Neural cell (in vitro differentiated cells): ENCODE data around the gene CMKLR1. TPM values are rescaled to one million over a fixed set of nuclear protein-coding genes. Genes with fewer than 3 reads are reported as not detected.

ENCODE experiments used
- H2AFZ ChIP-seq: fragments of 200-600, 300-800 bp; sonication (generic), shearing (Covaris generic); 2 replicates; pipeline ENCODE4 v1.6.0; 2014; ENCODE audit warnings: low read depth, mild to moderate bottlenecking, antibody characterized with exemption, low read length, moderate library complexity
- H3F3A ChIP-seq: fragments of 200-600 bp; shearing (Covaris generic); 2 replicates; pipeline ENCODE4 v1.6.1; 2016; ENCODE audit warnings: mild to moderate bottlenecking, moderate library complexity, mixed read lengths, antibody characterized with exemption, low read length; ENCODE audit not compliant: insufficient read depth, poor library complexity, severe bottlenecking
- H3K27ac ChIP-seq: fragments of 200-600, 300-800 bp; sonication (generic), shearing (Covaris generic); 2 replicates; pipeline ENCODE4 v1.5.1; 2014; ENCODE audit warnings: mild to moderate bottlenecking, low read length, moderate library complexity
- H3K27me3 ChIP-seq: fragments of 300-800, 200-600 bp; sonication (generic), shearing (Covaris generic); 2 replicates; pipeline ENCODE4 v1.6.0; 2014; ENCODE audit warnings: mild to moderate bottlenecking, low read depth, low read length, moderate library complexity; ENCODE audit not compliant: insufficient read depth
- H3K36me3 ChIP-seq: fragments of 300-800, 200-600 bp; sonication (generic), shearing (Covaris generic); 2 replicates; pipeline ENCODE4 v1.5.1; 2014; ENCODE audit warnings: mild to moderate bottlenecking, antibody characterized with exemption, low read length, moderate library complexity; ENCODE audit not compliant: insufficient read depth
- H3K4me2 ChIP-seq: fragments of 300-800, 200-600 bp; sonication (generic), shearing (Covaris generic); 2 replicates; pipeline ENCODE4 v1.6.0; 2014; ENCODE audit warnings: mild to moderate bottlenecking, low read length
- H3K4me3 ChIP-seq: fragments of 300-800, 200-600 bp; sonication (generic), shearing (Covaris generic); 2 replicates; pipeline ENCODE4 v1.5.1; 2014; ENCODE audit warnings: mild to moderate bottlenecking, low read length, moderate library complexity
- H3K79me2 ChIP-seq: fragments of 200-600 bp; shearing (Covaris generic); replicated peaks from 2 replicates; pipeline ENCODE4 v1.6.0; 2014; ENCODE audit warnings: mild to moderate bottlenecking, low read length, moderate library complexity; ENCODE audit not compliant: insufficient read depth
- H3K9ac ChIP-seq: fragments of 300-800, 200-600 bp; sonication (generic), shearing (Covaris generic); 2 replicates; pipeline ENCODE4 v1.6.1; 2016; ENCODE audit warnings: mild to moderate bottlenecking, low read length, mixed read lengths
- H3K9me2 ChIP-seq: fragments of 200-600 bp; shearing (Covaris generic); 2 replicates; pipeline ENCODE4 v1.6.1; 2016; ENCODE audit warnings: mild to moderate bottlenecking, low read length, mixed read lengths; ENCODE audit not compliant: insufficient read depth
- H3K9me3 ChIP-seq: fragments of 200-600, 300-800 bp; sonication (generic), shearing (Covaris generic); 2 replicates; pipeline ENCODE4 v1.6.1; 2016; ENCODE audit warnings: mild to moderate bottlenecking, mixed run types, low read length, moderate library complexity, mixed read lengths
- H4K20me1 ChIP-seq: fragments of 200-600 bp; shearing (Covaris generic); 2 replicates; pipeline ENCODE4 v1.6.1; 2016; ENCODE audit warnings: mild to moderate bottlenecking, mixed run types; ENCODE audit not compliant: insufficient read depth
- CTCF ChIP-seq: fragments of 450-650 bp; IDR thresholded peaks from 2 replicates; pipeline ENCODE4 v1.5.1; 2014; ENCODE audit warnings: antibody characterized with exemption, mild to moderate bottlenecking, moderate library complexity; ENCODE audit not compliant: poor library complexity, severe bottlenecking
- EP300 ChIP-seq: fragments of 450-650 bp; conservative IDR thresholded peaks from 2 replicates; pipeline ENCODE4 v1.6.1; 2014; ENCODE audit warnings: antibody characterized with exemption, mild to moderate bottlenecking, moderate library complexity; ENCODE audit not compliant: poor library complexity, severe bottlenecking
- EZH2 ChIP-seq: fragments of 200-600, 300-800 bp; shearing (Covaris generic), sonication (generic); IDR thresholded peaks from 2 replicates; pipeline ENCODE4 v1.6.1; 2014; ENCODE audit warnings: antibody characterized with exemption, low read length, borderline replicate concordance, mild to moderate bottlenecking; ENCODE audit not compliant: insufficient read depth, poor library complexity, severe bottlenecking
- MXI1 ChIP-seq: fragments of 450-650 bp; conservative IDR thresholded peaks from 2 replicates; pipeline ENCODE4 v1.6.1; 2014; ENCODE audit warnings: antibody characterized with exemption, mild to moderate bottlenecking; ENCODE audit not compliant: poor library complexity, severe bottlenecking
- POLR2AphosphoS5 ChIP-seq: IDR thresholded peaks from 2 replicates; pipeline ENCODE4 v1.6.1; 2012
- RAD21 ChIP-seq: fragments of 450-650 bp; conservative IDR thresholded peaks from 2 replicates; pipeline ENCODE4 v1.6.1; 2014; ENCODE audit warnings: antibody characterized with exemption, mild to moderate bottlenecking, moderate library complexity
- REST ChIP-seq: IDR thresholded peaks from 2 replicates; pipeline ENCODE4 v1.6.1; 2012; ENCODE audit warnings: borderline replicate concordance
- SMC3 ChIP-seq: fragments of 450-650 bp; conservative IDR thresholded peaks from 2 replicates; pipeline ENCODE4 v1.6.1; 2014; ENCODE audit warnings: antibody characterized with exemption, mild to moderate bottlenecking, moderate library complexity; ENCODE audit not compliant: poor library complexity
- TAF1 ChIP-seq: IDR thresholded peaks from 2 replicates; pipeline ENCODE4 v1.6.1; 2012; ENCODE audit warnings: low read depth
- polyA plus RNA-seq: library from polyadenylated mRNA; depleted of rRNA; stranded (reverse); fragments of >200 nt; gene quantifications from 2 replicates; pipeline ENCODE4 v1.2.3, GENCODE V29; 2014

CMKLR1 gene
- polyA plus RNA-seq, 1 donor from 2014 or later: 0.06 TPM

GRCh38 chr12:108326254-108326750 lies 12.8 kb downstream of the CMKLR1 start:
- Histone ChIP-seq H3K4me3 (no peak overlapping the region), H3F3A (no peaks in the 10 kb centered on the region), H3K4me2 (no peak overlapping the region), H3K36me3 (no peaks in the 10 kb centered on the region), H3K27me3 (no peaks in the 10 kb centered on the region), H2AFZ (no peak overlapping the region), H3K9me2 (no peaks in the 10 kb centered on the region), H3K9ac (no peak overlapping the region), H3K27ac (no peak overlapping the region), H3K9me3 (no peaks in the 10 kb centered on the region), H3K79me2 (no peaks in the 10 kb centered on the region), H4K20me1 (no peaks in the 10 kb centered on the region)
- TF ChIP-seq EZH2: no peak
- TF ChIP-seq SMC3: no peak
- TF ChIP-seq TAF1: no peak
- TF ChIP-seq MXI1: no peak
- no peak for TF ChIP-seq REST
- TF ChIP-seq RAD21: no peak
- no peak for TF ChIP-seq CTCF
- TF ChIP-seq POLR2AphosphoS5: no peak
- no peak for TF ChIP-seq EP300

GRCh38 chr12:108325549-108325948 lies 13.6 kb downstream of the CMKLR1 start:
- H4K20me1 ChIP-seq: no peaks in the 10 kb centered on the region
- no peaks in the 10 kb centered on the region for H3F3A ChIP-seq
- H3K36me3 ChIP-seq: no peaks in the 10 kb centered on the region
- H3K4me3 ChIP-seq: no peak overlapping the region
- H3K27me3 ChIP-seq: no peaks in the 10 kb centered on the region
- H3K9ac ChIP-seq: no peak overlapping the region
- H3K79me2 ChIP-seq: no peaks in the 10 kb centered on the region
- no peaks in the 10 kb centered on the region for H3K9me2 ChIP-seq
- H3K27ac ChIP-seq: no peak overlapping the region
- TF ChIP-seq TAF1: no peak
- no peak overlapping the region for H2AFZ ChIP-seq
- H3K9me3 ChIP-seq: no peaks in the 10 kb centered on the region
- no peak overlapping the region for H3K4me2 ChIP-seq

- no peaks in the 10 kb centered on the region for H3K27me3 ChIP-seq
- H3K27ac ChIP-seq: no peak overlapping the region
These were observed 14.1 kb downstream of the CMKLR1 start for GRCh38 chr12:108325018-108325358.

More at GRCh38 chr12:108325018-108325358, 14.1 kb downstream of the CMKLR1 start:
- Histone ChIP-seq H2AFZ (no peak overlapping the region), H3K9me2 (no peaks in the 10 kb centered on the region), H3K4me3 (no peak overlapping the region), H4K20me1 (no peaks in the 10 kb centered on the region), H3K4me2 (no peak overlapping the region), H3K36me3 (no peaks in the 10 kb centered on the region), H3F3A (no peaks in the 10 kb centered on the region), H3K9ac (no peak overlapping the region), H3K79me2 (no peaks in the 10 kb centered on the region), H3K9me3 (no peaks in the 10 kb centered on the region)
- TF ChIP-seq EZH2 (no peak), CTCF (no peak), RAD21 (no peak), MXI1 (no peak)
